GM20431 (cell line): Measurements from ENCODE around the gene C1orf232.

ENCODE experiments used
- in situ Hi-C: fragments of 300-500 bp; cut with MseI, MboI; formaldehyde crosslinking; loops from one replicate; pipeline ENCODE4 v1.15.0; 2020; ENCODE audit warnings: low sequenced_read_pairs; ENCODE audit not compliant: unreplicated experiment

The C1orf232 gene

DNA sequence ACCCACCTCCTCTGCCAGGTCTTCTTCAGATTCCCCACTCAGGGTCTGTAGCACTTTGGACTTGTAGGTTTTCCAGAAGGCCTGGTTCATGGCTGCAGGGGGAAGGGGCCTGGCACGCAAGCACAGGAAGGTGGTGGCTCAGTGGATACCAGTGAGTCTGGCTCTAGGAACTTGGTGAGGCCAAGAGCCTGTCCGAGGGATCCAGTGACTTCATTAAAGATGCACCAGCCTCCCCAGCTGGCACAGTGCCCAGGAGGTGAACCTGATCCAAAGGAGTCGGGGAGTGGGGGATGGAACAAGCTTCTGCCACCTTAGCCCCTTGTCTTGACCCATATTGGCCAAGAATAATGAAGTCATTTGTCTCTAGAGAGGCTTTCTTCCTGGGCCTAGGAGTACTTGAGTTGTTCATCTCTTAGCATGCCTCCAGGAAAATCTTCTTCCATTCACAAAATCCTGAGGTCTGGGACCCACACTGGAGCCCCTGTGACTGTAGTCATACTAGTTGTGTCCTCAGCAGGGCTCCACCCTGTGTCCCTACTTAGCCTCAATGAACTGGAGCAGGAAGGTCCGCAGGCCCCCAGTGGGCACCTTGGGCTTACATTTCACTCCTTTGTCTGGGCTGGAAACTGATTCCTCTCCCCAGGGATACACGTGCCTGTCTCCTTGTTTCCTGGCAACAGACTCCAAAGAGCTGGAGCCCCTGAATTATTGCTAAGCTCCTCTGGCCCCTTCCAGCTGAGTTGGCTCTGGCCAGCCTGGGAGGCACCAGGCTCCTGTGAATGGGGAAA, at the start of gene C1orf232:
Gene C1orf232 (minus strand): TSS at position 554 of the 788 bp plus-strand sequence. CDS start 464 bp downstream, at position 90.
- in situ Hi-C loops, result no loop called here

DNA sequence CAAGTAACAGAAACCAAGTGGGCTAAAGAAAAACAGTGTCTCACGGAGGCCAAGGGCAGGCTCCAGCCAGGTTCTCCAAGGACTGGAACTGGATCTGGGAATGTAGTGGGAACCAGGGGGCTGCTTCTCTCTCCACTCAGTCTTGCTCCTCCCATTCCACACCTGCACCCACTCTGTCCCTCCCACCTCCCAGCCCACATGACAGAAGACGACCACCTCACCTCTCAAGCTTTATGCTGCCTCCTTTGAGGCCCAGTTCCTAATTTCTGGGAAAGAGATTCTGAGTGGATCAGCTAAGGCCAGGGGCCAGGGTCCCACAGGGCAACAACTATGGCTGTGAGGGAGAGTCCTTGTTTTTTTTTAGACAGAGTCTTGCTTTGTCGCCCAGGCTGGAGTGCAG, 46.5 kb upstream of the C1orf232 start:
- in situ Hi-C loops, result no loop called here

DNA sequence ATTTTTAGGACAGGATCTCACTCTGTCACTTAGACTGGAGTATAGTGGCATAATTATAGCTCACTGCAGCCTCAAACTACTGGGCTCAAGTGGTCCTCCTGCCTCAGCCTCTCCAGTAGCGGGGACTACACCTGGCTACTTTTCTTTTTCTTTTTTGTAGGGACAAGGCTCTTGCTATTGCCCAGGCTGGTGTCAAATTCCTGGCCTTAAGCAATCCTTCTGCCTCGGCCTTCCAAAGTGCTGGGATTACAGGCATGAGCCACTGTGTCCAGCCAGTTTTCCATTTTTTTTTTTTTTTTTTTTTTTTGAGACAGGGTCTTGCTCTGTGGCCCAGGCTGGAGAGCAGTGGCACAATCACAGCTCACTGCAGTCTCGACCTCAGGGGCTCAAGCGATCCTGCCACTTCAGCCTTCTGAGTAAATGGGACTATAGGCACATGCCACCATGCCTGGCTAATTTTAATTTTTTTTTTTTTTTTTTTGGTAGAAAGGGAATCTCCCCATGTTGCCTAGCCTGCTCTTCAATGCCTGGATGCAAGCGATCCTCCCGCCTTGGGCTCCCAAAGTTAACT, 44.7 kb upstream of the C1orf232 start:
- in situ Hi-C loops, result no loop called here

DNA sequence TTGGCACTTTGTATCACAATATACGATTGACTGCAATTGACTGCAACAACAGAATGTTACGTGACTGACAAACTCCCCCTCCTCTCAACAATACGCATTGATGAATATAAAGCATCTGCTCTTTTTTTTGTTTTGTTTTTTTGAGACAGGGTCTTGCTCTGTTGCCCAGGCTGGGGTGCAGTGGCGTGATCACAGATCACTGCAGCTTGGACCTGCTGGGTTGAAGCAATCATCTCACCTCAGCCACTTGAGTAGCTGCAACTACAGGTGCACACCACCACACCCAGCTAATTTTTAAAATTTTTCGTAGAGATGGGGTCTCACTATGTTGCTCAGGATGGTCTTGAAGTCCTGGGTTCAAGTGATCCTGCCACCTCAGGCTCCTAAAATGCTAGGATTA, 44.0 kb upstream of the C1orf232 start:
- in situ Hi-C loops, result no loop called here

DNA sequence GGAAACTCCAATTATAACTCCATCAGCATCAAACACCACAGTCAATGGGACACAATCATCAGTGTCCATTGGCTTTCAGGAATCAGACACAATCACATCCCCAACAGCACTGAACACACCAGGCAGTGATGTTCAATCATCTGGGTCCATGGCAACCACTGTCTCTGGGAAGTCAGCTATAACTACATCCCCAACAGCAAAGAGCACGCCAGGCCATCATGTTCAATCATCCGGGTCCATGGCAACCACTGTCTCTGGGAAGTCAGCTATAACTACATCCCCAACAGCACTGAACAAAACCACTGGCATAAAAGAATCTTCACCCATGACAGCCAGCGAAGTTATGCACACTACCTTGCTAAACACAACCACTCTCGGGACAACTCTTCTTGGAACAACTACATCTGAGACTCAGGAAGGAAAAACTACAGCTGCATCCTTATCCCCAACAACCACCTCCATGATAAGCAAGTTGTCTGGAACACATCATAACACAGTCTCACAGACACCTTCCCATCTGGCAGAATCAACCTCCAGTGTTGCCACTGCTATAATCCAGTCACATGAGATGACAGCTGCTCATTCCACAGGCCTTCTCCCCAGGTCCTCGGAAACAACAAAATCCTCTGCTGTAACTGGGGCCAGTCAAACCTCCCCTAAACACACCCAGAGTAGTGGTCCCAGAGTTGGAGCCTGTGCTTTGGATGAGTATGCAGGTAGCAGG, 41.5 kb upstream of the C1orf232 start:
- in situ Hi-C loops, result no loop called here

DNA sequence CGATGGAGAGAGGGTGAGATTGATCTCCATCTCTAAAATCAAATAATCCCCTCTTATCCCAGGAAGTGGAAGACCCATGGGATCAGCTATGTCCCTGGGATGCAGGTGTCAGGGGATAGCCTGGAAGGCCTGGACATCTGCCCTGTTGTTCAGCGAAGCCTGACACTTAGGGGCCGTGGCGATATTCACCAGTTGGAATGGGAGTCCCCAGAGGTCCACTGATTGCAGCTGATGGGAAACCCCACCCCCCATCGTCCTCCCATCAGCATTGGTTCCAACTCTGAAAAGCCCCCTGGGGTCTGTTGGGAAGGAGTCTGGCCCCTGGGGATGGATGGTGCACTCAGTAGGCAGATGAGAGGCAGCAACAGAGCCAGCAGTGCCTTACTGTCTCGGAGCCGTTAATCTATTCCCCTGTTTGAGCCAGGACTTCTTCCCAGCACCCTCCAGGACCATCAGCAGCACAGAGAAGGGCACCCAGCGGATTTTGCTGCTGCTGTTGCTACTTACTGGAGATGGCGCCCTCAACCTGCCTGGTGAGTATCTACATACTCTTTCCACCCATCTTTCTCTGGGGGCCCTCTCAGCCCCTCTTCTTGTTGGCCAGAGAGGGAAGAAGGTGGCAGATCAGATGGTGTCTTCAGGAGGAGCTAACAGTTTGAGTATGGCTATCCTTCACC, 35.0 kb upstream of the C1orf232 start:
- in situ Hi-C loops, result no loop called here

DNA sequence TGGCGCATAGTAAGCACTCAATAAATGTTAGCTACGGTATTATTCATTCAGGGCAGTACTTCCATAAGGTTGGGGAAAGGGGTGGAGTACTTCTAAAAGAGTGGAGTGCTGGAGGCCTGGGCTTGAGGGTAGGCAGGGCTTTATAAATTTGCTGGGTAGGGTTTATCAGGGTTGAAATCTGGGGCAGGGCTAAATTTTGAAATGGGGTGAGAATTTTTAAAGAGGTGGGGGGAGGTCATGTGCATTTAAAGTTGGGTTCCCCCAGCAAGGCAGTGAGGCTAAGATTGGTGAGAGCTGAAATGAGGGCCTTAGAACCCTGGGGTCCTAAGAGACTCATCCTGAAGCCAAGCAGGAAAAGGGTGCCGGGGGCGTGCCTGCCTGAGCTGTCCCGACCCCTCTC, 31.6 kb upstream of the C1orf232 start:
- in situ Hi-C loops, result no loop called here

DNA sequence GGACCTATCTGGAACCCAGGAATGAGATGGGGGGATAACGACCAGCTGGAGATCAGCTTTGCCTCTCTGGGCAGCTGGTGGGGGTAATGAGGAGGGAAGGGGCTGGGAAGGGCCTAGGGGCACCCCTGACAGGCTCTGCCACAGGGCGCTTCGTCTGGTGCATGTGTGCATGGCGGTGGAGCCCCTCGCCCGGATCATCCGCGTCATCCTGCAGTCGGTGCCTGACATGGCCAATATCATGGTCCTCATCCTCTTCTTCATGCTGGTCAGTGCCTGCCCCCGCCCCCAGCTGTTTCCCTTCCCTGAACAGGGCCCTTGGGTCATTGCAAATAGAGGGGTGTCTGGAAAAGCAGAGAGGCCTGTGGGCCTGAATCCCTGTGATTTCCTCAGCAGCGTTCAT, 29.1 kb upstream of the C1orf232 start:
- in situ Hi-C loops, result no loop called here

DNA sequence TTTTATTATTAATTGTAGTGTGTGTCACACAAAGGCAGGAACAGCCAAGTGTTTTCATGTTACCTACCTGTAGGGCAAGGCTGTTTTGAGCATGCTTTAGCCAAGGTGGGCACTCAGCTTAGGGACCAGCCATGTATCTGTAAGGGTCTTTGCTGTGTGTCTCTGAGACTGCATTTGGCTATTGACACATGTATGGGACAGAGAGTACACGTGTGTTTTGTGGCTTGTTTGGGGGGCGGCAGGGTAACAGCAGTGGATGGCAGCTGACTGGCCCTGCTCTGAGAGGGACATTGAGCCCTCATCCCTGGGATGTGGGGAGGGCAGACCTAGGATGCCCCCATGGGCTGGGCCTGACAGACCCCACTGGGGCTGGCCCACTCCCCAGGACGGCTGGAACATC, 28.5 kb upstream of the C1orf232 start:
- in situ Hi-C loops, result no loop called here

DNA sequence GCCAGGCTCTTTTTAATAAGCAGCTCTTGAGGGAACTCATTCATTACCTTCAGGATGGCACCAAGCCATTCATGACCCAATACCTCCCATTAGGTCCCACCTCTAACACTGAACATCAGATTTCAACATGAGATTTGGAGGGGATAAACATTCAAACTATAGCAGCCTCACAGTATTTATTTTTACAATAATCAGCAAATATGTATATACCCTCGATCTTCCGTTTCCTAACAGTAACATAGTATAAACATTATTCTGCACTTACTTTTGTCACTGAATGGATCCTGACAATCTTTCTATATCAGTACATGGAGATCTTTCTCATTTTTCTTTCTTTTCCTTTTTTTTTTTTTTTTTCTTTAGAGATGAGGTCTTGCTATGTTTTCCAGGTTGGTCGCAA, 27.0 kb upstream of the C1orf232 start:
- in situ Hi-C loops, result no loop called here

DNA sequence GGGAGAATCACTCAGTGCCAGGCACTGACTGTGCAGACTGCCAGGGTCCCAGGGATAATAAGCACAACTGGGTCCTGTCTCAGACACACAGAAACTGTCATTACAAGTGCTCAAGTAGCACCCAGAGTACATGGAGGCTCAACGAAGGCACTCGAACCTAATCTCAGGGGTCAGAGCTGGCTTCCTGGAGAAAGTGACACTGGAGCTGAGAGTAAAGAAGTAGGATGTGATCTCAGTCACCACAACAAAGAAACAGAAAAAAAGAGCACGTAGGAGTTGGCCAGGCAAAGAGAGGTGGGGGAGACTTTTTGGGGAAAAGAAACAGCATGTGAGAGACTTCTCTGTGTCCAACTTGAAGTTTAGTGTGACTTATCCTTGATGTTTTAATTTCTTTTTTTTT, 23.0 kb upstream of the C1orf232 start:
- in situ Hi-C loops, result no loop called here

DNA sequence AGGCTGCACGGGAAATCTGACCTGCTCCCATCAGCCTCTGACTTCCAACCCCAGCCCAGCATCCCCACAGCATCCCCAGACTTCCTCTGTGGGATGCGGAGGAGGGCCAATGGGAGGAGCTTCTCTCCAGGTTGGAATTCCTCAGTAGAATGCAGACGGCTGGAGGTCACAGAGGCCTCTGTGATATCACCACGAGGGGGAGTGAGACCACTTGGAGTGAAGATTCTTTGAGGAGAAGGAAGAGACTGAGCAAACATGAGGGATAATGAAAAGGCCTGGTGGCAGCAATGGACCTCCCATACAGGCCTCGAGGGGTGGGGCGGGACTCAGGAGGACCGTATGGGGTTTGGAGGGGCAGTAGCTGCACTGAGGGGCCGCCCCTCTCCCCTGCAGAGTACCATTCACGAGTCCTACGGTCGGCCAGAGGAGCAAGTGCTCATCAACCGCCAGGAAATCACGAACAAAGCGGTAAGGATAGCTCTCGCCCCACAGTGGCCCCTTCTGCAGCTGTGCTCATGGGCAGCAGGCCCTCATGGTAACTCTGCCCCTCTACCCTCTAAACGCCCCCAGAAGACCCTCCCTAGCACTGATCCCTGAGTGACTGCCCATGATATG, 21.7 kb upstream of the C1orf232 start, which contains the start of gene CATSPER4:
Gene CATSPER4 (plus strand): TSS at position 230 of the 615 bp plus-strand sequence. CDS start 26 bp downstream, at position 256.
- in situ Hi-C loops, result no loop called here

DNA sequence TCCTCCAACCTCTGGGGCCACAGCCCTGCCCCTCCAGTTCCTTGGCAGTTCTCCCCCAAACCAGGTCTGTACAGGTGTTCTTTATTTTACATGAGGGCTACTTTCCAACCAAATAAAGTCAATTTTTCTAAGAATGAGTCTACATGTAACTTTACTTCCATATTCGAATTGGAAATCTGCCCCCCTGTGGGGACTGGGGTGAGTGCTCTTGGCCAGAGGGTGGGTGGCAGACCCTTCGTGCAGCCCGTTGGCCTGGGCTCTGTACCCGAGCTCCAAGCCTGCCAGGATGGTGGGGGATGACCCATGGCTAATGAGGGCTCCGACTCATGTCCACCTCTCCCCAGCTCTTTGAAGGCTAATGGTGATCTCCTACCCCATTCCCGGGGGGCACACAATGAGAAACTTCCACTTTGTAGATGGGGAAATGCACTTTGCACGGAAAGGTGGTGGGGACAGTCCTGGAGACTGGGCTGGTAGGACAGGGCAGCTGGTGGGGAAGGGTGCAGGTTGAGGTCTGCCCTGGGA, 21.1 kb upstream of the C1orf232 start:
- in situ Hi-C loops, result no loop called here

DNA sequence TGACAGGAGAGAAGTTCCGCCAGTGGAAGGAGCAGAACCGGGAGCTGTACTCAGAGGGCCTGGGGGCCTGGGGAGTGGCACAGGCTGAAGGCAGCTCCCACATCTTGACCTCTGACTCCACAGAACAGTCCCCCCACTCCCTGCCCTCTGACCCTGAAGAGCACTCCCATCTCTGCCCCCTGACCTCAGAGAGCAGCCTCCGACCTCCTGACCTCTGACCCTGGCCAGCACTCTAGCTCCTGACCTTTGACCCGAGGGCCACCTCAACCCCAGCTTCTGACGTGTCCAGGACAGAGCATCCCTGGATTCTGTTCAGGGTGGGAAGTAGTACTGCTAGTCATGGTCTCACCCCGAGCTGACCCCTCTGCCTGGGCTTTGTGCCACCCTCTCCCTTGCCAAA, 20.6 kb upstream of the C1orf232 start:
- in situ Hi-C loops, result no loop called here

DNA sequence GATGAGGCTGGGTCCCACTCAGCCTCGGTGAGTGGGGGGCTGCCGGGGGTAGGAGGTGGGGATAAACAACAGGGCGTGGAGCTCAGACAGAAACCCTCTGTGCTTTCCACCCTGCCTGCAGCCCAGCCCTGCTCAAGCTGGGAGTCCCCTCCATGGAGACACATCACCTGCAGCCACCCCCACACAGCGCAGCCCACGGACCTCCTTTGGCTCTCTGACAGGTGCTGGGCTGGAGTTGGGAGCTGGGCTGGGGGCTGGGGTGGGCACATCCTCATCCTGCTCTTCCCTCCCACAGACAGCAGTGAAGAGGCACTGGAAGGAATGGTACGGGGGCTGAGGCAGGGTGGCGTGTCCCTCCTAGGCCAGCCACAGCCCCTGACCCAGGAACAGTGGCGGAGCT, 19.7 kb upstream of the C1orf232 start:
- in situ Hi-C loops, result no loop called here

DNA sequence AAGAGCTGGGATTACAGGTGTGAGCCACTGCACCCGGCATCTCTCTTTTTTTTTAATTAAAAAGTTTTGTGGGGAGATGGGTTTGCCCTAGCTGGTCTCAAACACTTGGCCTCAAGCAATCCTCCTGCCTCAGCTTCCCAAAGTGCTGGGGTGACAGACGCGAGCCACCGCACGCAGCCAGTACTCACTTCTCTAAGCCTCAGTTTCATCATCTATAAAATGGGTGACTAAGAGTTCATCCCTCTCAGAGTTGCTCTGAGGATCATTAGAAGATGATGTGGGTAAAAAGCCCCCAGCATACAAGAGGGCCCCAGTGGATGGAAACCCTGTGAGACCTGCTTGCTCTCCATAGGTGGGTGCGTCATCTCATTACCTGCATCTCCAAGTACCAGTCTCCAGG, 19.1 kb upstream of the C1orf232 start:
- in situ Hi-C loops, result no loop called here

DNA sequence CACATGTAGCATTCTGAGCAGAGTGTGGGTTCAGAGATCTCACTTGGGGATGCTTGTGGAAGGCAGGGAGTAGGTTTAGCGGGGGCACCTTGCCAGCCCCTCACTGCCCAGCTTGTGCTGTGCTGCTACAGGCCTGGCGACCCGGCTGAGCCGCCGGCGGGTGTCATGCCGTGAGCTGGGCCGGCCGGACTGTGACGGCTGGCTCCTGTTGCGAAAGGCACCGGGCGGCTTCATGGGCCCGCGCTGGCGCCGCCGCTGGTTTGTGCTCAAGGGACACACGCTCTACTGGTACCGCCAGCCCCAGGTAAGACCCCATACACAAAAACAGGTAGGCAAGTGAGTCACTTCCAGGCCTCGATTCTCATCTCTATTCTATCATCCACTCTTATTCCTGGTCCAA, 16.1 kb upstream of the C1orf232 start:
- in situ Hi-C loops, result no loop called here

DNA sequence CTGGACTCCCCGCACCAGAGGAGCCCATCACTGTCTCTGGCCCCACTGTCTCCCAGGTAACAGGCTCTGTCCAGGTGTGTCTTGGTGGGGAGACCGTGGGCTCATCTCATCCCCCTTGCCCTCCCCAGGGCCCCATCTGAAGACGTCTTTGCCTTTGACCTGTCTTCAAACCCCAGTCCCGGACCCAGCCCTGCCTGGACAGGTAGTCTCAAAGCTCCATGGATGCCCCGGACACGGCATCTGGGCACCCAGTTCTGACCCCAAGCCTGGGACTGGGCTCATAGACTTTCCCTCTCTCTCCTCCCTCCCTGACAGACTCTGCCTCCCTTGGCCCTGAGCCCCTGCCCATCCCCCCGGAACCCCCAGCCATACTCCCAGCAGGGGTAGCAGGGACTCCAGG, 15.3 kb upstream of the C1orf232 start:
- in situ Hi-C loops, result no loop called here

DNA sequence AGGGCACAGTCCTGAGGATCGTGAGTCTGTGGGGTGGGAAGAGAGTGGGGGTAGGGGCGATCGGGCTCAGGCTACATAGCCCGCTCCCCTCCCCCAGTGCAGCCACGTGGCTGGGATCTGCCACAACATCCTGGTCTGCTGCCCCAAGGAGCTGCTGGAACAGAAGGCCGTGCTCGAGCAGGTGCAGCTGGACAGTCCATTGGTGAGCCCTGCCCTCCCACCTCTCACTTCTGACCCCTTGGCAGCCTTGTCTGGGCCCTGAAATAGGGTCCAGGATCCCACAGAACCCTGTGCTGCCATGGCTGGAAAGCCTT, 13.6 kb upstream of the C1orf232 start:
- in situ Hi-C loops, result no loop called here
